ENCODE measurements around the gene PRR14L.

DNA sequence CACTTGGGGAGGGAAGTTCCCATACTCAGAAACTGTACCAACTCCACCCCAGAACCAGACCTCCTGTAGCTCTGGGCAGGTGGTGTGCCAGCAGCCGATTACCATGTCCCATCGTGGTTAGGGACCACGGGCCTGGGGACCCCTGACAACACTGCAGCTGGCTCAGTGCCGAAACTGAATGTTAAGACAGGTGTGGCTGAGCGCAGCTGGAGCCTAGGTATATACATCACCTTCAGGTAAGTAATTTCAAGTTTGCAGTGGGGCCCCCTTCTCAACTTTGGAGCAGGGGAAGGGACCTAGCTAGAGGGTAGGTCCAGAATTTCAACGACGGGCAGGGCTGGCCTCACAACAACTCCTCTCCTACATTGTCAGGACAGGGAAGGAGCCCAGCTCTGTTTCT lies 67.2 kb downstream of the PRR14L start:
- TF ChIP-seq, protein P1, sequence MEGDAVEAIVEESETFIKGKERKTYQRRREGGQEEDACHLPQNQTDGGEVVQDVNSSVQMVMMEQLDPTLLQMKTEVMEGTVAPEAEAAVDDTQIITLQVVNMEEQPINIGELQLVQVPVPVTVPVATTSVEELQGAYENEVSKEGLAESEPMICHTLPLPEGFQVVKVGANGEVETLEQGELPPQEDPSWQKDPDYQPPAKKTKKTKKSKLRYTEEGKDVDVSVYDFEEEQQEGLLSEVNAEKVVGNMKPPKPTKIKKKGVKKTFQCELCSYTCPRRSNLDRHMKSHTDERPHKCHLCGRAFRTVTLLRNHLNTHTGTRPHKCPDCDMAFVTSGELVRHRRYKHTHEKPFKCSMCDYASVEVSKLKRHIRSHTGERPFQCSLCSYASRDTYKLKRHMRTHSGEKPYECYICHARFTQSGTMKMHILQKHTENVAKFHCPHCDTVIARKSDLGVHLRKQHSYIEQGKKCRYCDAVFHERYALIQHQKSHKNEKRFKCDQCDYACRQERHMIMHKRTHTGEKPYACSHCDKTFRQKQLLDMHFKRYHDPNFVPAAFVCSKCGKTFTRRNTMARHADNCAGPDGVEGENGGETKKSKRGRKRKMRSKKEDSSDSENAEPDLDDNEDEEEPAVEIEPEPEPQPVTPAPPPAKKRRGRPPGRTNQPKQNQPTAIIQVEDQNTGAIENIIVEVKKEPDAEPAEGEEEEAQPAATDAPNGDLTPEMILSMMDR (IDR thresholded peaks at IDR 0.05; ENCODE audit: low read depth, low read length): no peak
- no peak for TF ChIP-seq POLR2A (IDR thresholded peaks at IDR 0.05; ENCODE audit: extremely low read depth, insufficient read length)
- TF ChIP-seq MYC (IDR thresholded peaks at IDR 0.05; ENCODE audit: low read depth, low read length): no peak
- TF ChIP-seq, protein P2, sequence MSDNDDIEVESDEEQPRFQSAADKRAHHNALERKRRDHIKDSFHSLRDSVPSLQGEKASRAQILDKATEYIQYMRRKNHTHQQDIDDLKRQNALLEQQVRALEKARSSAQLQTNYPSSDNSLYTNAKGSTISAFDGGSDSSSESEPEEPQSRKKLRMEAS (IDR thresholded peaks at IDR 0.05; ENCODE audit: low read depth, low read length): no peak

Data from NB4 (cell line).